H1 (cell line): ENCODE results near the gene VAMP2. TPM values are rescaled to one million over a fixed set of nuclear protein-coding genes. Genes with fewer than 3 reads are reported as not detected.

Experiments used
- ASH2L ChIP-seq: fragments of 200-600, 300-600 bp; sonication (generic); IDR thresholded peaks from one replicate; pipeline ENCODE4 v1.7.1; 2017; ENCODE audit warnings: low read length
- BRCA1 ChIP-seq: IDR thresholded peaks from 2 replicates; pipeline ENCODE4 v1.6.1; 2012; ENCODE audit warnings: low read depth, low read length, improper control_type of control experiment
- CBX5 ChIP-seq: fragments of 300-800, 300-1000 bp; sonication (generic); IDR thresholded peaks from 2 replicates; pipeline ENCODE4 v1.7.1; 2016; ENCODE audit warnings: antibody characterized with exemption, low read length, low read depth
- CBX8 ChIP-seq: fragments of 300-800, 300-1000 bp; sonication (generic); IDR thresholded peaks from 2 replicates; pipeline ENCODE4 v1.7.1; 2016; ENCODE audit warnings: low read depth, low read length, borderline replicate concordance
- EGR1 ChIP-seq: IDR thresholded peaks from 2 replicates; pipeline ENCODE4 v1.6.1; 2011; ENCODE audit warnings: low read depth, low read length, borderline replicate concordance
- GABPA ChIP-seq: IDR thresholded peaks from 2 replicates; pipeline ENCODE4 v1.6.1; 2011; ENCODE audit warnings: mild to moderate bottlenecking, low read length, moderate library complexity, borderline replicate concordance; ENCODE audit not compliant: insufficient read depth
- GTF2F1 ChIP-seq: IDR thresholded peaks from 2 replicates; pipeline ENCODE4 v1.6.1; 2012; ENCODE audit warnings: low read depth, low read length, improper control_type of control experiment, borderline replicate concordance
- HDAC2 ChIP-seq, 2 experiments: fragments of 300-600 bp in 1 of 2; sonication (generic) in 1 of 2; IDR thresholded peaks; 2 replicates each; pipeline ENCODE4 v1.6.1; 2011 to 2012; ENCODE audit warnings: low read depth in 2 of 2, low read length in 2 of 2, mild to moderate bottlenecking in 2 of 2, moderate library complexity in 2 of 2, borderline replicate concordance in 1 of 2, inconsistent platforms in 1 of 2
- JUND ChIP-seq: IDR thresholded peaks from 2 replicates; pipeline ENCODE4 v1.6.1; 2011; ENCODE audit warnings: mild to moderate bottlenecking, improper control_type of control experiment, low read length
- KDM1A ChIP-seq: fragments of 200-600, 300-600 bp; sonication (generic); IDR thresholded peaks from 2 replicates; pipeline ENCODE4 v1.7.1; 2016; ENCODE audit warnings: mild to moderate bottlenecking, low read length, borderline replicate concordance
- KDM5A ChIP-seq: fragments of 200-600 bp; IDR thresholded peaks from 2 replicates; pipeline ENCODE4 v1.7.1; 2012; ENCODE audit warnings: mild to moderate bottlenecking, low read length, inconsistent platforms, mixed read lengths
- NRF1 ChIP-seq: IDR thresholded peaks from 2 replicates; pipeline ENCODE4 v1.6.1; 2011; ENCODE audit warnings: mild to moderate bottlenecking, low read depth, low read length, improper control_type of control experiment
- POLR2A ChIP-seq, 2 experiments: IDR thresholded peaks; 1 replicate in 1 of 2; 2 replicates in 1 of 2; pipeline ENCODE4 v1.6.1; 2011; ENCODE audit warnings: low read depth in 2 of 2, low read length in 2 of 2, mild to moderate bottlenecking in 2 of 2; ENCODE audit errors: control extremely low read depth in 1 of 2
- POLR2AphosphoS5 ChIP-seq: IDR thresholded peaks from 2 replicates; pipeline ENCODE4 v1.6.1; 2011; ENCODE audit warnings: low read depth, low read length
- RBBP5 ChIP-seq: IDR thresholded peaks from 2 replicates; pipeline ENCODE4 v1.7.1; 2012; ENCODE audit warnings: low read depth, mild to moderate bottlenecking, inconsistent platforms, low read length, moderate library complexity, borderline replicate concordance
- RNF2 ChIP-seq: fragments of 200-900, 300-1000 bp; sonication (generic); IDR thresholded peaks from 2 replicates; pipeline ENCODE4 v1.7.1; 2016; ENCODE audit warnings: borderline replicate concordance, low read depth, mild to moderate bottlenecking, antibody characterized with exemption, low read length; ENCODE audit not compliant: poor library complexity, severe bottlenecking; ENCODE audit errors: missing control alignments
- SIRT6 ChIP-seq: IDR thresholded peaks from one replicate; pipeline ENCODE4 v1.7.1; 2012; ENCODE audit warnings: low read length, inconsistent platforms
- SIX5 ChIP-seq: IDR thresholded peaks from 2 replicates; pipeline ENCODE4 v1.6.1; 2011; ENCODE audit warnings: mild to moderate bottlenecking, low read depth, low read length
- SP1 ChIP-seq: IDR thresholded peaks from 2 replicates; pipeline ENCODE4 v1.6.1; 2011; ENCODE audit warnings: low read depth, low read length
- SP4 ChIP-seq: IDR thresholded peaks from 2 replicates; pipeline ENCODE4 v1.6.1; 2012; ENCODE audit warnings: low read length, inconsistent platforms
- SRF ChIP-seq: IDR thresholded peaks from 2 replicates; pipeline ENCODE4 v1.6.1; 2011; ENCODE audit warnings: mild to moderate bottlenecking, low read depth, low read length, moderate library complexity
- TAF1 ChIP-seq: IDR thresholded peaks from 2 replicates; pipeline ENCODE4 v1.6.1; 2011; ENCODE audit warnings: mild to moderate bottlenecking, low read depth, low read length
- USF2 ChIP-seq: IDR thresholded peaks from 2 replicates; pipeline ENCODE4 v1.6.1; 2011; ENCODE audit warnings: low read length, improper control_type of control experiment
- polyA plus RNA-seq, 7 experiments: library from polyadenylated mRNA; depleted of rRNA in 3 of 7; stranded (reverse) in 5 of 7; unstranded in 2 of 7; fragments of >200 nt in 5 of 7; fragments of 200-250 nt in 2 of 7; gene quantifications; 1 replicate in 5 of 7; 2 replicates in 1 of 7; 4 replicates in 1 of 7; pipeline versions ENCODE4 v1.2.1 to v1.2.3, GENCODE V29; 2011 to 2013; ENCODE audit warnings: missing spikeins in 2 of 7, mixed read lengths in 2 of 7
- total RNA-seq: library from RNA; stranded (reverse); fragmentation: NEBNext Ultra II Directional; extraction: Animal tissue kit (Norgen Biotek cat#: 25700); gene quantifications from 2 replicates; pipeline ENCODE4 v1.2.1, GENCODE V29; 2021
- TF ChIP-seq, protein P1 (sequence below): IDR thresholded peaks from 2 replicates; pipeline ENCODE4 v1.6.1; 2012; ENCODE audit warnings: inconsistent platforms

VAMP2 gene
- total and polyA plus RNA-seq, 2 of the 8 experiments (the other 6 are each of a cell fraction or from before 2014, with no cell fraction given), result 19.3 to 20.5 TPM

GRCh38 chr17:8173056-8173870, 10.5 kb upstream of the VAMP2 start (continued):
- no peak for TF ChIP-seq CBX8
- TF ChIP-seq RBBP5, result no peak
- TF ChIP-seq SIRT6, result no peak
- TF ChIP-seq, protein P1, sequence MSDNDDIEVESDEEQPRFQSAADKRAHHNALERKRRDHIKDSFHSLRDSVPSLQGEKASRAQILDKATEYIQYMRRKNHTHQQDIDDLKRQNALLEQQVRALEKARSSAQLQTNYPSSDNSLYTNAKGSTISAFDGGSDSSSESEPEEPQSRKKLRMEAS, result no peak
- no peak for TF ChIP-seq NRF1
- no peak for TF ChIP-seq USF2
- TF ChIP-seq SIX5, result no peak
- TF ChIP-seq EGR1, result peak; percentile 95
- peak; percentile 95 for TF ChIP-seq SP1
- TF ChIP-seq ASH2L, result peak; percentile 45
- TF ChIP-seq CBX5, result no peak
- no peak for TF ChIP-seq KDM1A
- TF ChIP-seq KDM5A, result no peak
- peak; percentile 53 for TF ChIP-seq TAF1
- peak; percentile 100 for TF ChIP-seq POLR2A (IDR thresholded peaks at IDR 0.05; ENCODE audit: control extremely low read depth in 1 of 2, low read depth in 2 of 2, low read length in 2 of 2)
- peak; percentile 27; the same call in 1 of the 2 replicates for TF ChIP-seq BRCA1
- TF ChIP-seq SP4, result peak; percentile 96
- peak in 1 of 2 experiments; percentile 44; a peak in 1 of 4 replicates for TF ChIP-seq HDAC2 (IDR thresholded peaks at IDR 0.05; ENCODE audit: borderline replicate concordance in 1 of 2, low read depth in 2 of 2, low read length in 2 of 2)
- no peak for TF ChIP-seq RNF2
- peak; percentile 69 for TF ChIP-seq JUND
- TF ChIP-seq GABPA, result no peak
- TF ChIP-seq SRF, result 0 out of 2 replicates have a peak, but pooled peaks have one; percentile 23
- TF ChIP-seq GTF2F1, result peak; percentile 99
- peak; percentile 100 for TF ChIP-seq POLR2AphosphoS5
